GM19193 (cell line): Measurements from ENCODE around the gene VBP1.
A peak's percentile ranks its signal among the peaks of the same experiment; 100 is the strongest.

Experiments used
- POLR2A ChIP-seq: IDR thresholded peaks from 4 replicates; pipeline ENCODE4 v1.6.1; 2011; ENCODE audit not compliant: insufficient read depth, insufficient read length; ENCODE audit errors: extremely low read depth

Gene VBP1, protein sequence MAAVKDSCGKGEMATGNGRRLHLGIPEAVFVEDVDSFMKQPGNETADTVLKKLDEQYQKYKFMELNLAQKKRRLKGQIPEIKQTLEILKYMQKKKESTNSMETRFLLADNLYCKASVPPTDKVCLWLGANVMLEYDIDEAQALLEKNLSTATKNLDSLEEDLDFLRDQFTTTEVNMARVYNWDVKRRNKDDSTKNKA

DNA sequence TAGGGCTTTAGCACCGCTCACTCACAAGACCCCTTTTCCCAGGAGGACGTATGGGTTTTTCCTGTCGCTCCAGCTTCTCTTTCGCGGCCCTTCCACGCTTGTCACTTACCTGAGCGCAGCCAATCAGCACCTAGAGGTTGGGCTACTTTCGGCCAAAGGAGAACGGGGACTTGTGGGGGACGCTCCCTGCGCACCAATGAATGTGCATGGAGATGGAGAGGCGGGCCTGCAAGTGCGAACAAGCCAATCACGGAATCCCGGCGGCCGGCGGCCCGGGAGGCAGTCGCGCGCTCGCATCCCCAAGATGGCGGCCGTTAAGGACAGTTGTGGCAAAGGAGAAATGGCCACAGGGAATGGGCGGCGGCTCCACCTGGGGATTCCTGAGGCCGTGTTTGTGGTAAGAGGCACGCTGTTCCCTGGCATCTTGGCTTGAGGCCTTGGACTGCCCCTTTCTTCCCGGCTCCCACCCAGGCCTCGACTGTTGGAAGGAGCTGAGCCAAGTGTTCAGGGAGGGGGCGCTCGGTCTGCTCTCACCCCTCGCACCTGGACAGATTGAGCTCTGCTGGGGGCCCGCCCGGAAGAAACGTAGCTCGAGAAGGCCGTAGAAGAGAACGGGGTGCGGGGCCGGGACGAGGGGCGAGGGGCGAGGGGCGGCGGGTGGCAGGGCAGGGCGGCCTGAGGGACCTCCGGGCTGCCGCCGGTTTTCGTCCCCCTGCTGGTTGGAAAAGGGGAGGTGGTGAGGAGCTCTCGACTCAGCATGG lies at the start of gene VBP1:
TSS of gene VBP1 (plus strand) at position 282 of the 761 bp plus-strand sequence. CDS start at position 305, 23 bp downstream.
- peak; percentile 66 for TF ChIP-seq POLR2A

DNA sequence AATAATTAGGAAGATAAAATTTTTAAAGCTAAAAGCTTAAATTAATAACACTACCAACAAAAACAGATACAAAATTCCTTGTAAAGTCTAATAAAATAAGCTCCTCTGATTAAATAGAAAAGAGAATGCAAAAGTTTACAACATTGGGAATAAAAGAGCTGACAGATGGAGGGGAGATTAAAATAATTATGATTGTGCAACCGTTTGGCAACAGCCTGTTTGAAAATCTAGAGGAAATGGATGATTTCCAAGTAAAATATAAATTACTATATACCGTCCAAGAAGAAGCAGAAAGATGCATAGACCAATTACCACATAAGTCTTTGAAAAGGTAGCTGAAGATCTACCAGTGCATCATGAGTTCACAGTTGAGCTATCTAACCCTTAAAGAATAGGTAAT lies 46.4 kb upstream of the VBP1 start:
- TF ChIP-seq POLR2A: no peak

DNA sequence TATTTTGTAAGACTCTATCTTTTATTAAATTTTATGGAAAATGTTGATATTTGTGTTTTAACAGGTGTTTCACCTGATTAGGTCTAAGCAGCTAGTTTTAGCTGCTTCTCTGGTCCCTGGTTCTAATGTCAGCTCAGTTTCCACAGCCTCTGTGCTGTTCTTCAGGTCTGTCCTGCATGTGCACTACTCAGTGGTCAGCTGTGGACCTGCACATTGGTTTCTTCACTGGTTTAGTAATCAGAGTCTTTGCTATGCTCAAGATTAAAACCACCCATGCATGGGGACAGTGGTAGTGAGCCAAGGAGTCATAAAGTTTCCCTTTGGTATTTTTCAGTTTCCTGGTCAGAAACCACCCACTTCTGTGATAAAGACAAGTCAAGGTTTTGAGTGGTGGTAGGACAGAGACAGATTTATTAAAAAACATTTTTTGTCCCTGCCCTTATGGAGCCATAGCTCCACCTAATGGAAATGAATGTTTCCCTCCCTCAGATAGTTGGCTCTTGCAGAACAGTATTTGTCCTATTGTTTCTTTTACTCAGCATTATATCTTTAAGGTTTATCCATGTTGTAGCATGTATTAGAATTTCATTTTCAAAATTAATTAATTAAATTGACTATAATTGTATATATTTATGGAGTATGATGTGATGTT lies 36.8 kb upstream of the VBP1 start:
- no peak for TF ChIP-seq POLR2A

DNA sequence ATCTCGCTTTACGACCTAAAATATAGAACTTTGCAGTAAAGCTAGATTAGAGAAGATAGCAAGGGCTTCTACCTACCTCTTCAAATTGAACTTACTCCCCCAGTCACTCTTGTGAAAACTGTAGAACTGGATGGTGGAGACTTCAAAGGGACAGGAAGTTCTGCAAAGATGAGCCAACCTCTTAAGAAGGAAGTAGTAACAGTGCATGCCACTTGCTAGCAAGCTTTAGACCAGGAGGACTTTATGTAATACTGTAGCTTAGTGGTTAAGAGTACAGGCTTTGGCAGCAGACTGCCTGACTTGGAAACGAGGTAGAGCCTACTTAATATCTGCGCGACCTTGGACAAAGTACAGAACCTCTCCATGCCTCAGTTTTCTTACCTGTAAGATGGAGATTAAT lies 27.5 kb upstream of the VBP1 start:
- no peak for TF ChIP-seq POLR2A

DNA sequence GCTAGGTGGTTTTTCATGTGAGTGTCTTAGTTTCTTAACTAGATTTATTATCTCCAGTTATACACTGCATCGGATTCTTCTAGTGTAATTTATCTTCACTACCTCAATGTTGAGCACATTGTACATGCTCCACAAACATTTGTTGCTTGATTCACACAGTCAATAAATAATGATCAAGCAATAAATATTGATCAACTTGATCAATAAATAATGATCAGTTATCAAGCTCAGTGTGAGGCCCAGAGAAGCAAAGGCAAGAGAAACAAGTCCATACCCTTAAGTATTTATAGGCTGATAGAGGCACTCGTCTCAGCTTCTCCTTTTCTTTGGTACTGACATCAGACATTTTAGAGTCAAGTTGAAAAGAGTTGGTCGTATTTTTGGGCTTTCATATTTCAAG lies 5.1 kb upstream of the VBP1 start:
- TF ChIP-seq POLR2A: no peak

DNA sequence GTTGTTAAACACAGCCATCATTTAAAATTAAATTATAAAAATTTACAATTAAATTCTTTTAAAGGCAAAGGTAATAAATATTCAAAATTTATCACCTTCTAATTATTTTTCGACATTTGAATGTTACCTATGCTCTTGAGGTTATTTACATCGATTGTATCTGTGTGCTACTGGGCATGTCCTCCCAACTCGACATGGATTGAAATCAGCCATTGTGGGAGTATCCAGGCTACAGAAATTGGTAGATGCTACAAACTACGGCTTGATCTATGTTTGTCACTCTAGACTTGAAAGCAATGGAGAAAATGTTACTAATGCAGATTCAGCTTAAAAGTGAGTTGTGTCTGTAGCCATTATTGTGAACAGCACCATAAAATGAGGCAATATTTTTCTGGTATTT lies 2.5 kb upstream of the VBP1 start:
- no peak for TF ChIP-seq POLR2A

DNA sequence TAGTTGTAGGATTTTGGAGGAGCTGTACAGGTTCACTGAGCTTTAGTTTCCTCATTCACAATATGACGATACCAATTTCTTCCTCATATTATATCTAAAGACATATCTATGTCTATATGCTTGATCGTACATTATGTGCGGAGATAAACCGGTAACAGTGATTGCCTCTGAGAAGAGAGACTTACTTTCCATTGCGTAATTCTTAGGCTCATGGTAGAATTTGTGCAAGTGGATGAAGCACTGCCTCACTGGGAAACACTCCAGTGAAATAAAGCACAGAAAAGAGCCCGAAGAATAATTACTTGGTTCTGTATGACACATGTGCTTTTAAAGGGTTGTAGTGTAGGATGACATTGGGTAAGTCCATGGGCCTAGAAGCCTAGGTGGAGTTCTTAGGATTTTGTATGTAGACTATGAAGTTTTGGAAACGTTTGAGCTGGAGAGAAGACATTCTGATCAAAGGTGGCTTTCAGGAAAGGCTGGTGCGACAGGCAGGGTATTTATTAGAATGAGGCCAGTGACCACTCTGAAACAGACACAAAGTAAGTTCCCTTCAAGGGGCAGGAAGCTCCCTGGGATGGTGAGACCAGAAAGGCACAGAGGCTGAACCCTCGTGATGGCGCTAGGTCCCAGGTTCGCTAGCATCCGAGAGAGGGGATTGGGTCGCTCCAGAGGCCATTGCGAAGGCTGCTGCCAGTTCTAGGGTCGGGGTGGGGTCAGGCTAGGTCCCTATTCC lies 649 bp upstream of the VBP1 start:
- TF ChIP-seq POLR2A: no peak

DNA sequence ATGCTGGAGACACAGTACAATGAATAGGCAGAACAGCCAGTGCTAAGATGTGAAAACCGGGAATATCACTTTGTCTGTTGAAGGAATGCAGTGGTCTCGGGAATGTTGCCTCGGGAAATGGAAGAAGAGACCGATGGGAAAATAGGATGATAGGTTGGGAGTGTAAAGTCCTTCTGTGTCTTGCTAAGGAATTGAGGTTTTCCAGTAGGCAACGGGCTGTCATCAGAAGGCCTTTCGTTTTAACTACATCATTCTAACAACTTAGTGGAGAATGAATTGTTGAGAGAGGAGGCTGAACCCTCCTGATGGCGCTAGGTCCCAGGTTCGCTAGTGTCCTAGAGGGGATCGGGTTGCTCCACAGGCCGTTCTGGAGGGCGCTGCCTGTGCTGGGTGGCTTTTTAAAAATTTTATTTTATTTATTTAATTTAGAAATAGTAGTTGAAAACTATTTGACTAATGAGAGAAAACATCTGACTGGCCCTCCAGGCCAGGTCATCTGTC lies 730 bp downstream of the VBP1 start:
- TF ChIP-seq POLR2A: no peak

DNA sequence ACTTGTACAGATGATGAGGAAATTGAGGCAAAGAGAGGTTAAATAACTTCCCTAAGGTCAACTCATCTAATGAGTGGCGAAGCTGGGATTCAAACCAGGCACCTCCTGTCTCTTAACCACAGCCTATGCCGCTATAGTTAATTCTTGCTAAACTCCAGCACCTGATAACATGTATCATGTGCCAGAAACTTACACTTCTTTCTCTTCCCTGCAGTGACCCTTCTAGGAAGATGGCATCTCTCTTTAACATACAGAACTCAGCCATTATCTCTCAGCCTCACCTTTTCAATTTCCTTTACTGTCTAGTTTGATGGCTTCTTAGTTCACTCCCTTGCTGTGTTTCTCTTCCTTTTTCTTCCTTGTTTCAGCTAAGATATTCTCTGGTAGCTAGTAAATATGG lies 2.5 kb downstream of the VBP1 start:
- TF ChIP-seq POLR2A: no peak

DNA sequence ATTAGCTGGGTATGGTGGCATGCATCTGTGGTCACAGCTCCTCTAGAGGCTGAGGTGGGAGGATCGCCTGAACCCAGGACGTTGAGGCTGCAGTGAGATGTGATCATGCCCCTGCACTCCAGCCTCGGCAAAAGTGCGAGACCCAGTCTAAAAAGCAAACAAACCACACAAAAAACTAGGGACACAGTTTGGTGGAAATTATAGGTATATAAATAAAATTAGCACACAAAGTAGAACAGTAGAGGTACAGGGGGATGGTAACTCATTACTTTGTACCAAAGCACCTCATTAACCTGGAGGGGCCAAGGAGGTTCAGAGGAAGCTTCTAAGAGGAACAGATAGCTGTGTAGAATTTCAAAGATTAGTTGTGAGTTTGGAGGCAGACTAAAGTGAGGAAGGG lies 5.1 kb downstream of the VBP1 start:
- TF ChIP-seq POLR2A: no peak

DNA sequence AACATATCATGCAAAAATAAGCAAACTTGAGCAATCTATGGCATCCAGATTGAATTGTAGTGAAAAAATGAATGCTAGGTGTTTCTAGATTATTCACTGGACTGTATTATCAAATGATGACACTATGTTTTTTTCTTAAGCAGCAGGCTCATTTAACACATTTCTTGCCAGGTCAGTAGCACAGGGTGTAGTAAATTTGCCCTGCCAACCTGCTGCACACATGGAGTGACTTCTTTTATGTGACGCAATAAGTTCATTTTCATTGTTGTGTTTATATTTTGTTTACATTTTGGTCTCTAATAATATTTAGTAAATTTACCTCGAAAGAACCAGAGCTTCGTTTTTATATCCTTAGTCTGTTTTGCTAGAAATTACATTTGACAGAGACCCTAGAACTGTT lies 9.5 kb downstream of the VBP1 start:
- no peak for TF ChIP-seq POLR2A

DNA sequence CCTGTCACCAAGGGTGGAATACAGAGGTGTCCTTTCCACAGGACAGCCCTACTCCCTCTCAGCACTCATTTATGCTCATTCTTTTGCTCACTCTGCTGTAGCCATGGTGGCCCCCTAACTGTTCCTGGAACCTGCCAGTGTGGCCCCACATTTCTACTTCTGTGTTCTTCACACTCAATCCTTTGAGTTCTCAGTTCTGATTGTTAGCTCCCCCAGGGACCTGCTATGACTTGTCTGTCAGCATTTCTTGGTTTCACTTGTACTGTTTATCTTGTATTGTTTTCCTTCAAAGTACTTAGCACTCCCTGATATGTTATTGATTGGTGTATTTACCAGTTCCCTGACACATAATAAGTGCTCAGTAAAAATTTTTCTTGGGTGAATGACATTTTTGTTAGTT lies 14.9 kb downstream of the VBP1 start:
- no peak for TF ChIP-seq POLR2A

DNA sequence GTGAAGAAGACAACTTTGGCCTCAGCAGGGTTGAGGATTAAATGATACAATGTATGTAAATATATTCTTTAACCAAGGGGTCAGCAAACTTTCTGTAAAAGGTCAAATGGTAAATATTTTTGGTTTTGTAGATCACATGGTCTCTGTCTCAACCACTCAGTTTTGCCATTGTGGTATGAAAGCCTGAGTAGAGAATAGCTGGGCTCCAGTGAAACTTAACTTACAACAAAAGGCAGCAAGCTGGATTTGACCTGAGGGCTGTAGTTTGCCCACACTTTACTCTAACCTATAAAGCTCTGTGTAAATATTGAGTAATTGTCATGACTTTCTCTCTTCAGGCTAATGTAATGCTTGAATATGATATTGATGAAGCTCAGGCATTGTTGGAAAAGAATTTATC lies 19.6 kb downstream of the VBP1 start:
- TF ChIP-seq POLR2A: no peak

DNA sequence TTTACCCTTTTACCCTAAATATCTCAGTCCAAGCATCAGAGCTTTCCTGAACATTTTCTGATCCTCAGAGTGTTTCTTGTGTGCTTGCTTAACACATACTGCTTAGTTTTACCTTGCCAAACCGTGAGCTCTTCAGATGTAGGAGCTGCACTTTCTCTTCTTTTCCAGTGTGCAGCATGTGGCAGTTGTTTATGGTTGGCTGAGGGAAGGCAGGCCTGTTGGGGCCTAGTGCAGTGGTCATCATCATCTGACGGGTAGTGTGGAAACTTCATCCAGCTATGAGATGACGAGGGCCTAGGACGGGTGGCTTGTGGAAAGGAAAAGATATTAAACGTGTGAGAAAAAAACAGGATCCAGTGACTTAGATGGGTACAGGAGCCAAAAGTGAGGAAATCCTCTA lies 21.5 kb downstream of the VBP1 start:
- no peak for TF ChIP-seq POLR2A

DNA sequence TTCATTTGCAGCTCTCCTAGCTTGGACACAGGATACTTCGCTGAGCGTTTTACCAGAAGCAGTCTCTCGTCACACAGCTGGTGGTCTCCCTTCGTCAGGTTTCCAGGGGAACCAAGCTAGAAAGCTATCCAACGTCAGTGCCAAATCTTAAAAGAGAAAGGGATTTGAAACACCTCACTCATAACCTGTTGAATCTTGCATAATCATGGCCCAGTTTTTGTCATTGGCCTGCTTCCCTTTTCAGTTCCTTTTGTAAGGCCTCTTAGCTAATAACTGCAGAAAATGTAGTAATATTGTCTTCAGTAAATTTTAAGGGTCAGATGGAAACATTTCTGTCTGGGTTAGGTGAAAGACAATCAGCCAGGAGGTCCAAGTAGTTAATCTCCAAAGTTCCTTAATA lies 26.0 kb downstream of the VBP1 start:
- no peak for TF ChIP-seq POLR2A
